Stimulated activated CD4-positive, alpha-beta T cell treated with anti-CD3 and anti-CD28 coated beads, TNF-alpha, amount 100 ng/mL, for 24 hours (primary cell): ENCODE data around the gene GLTPD2.

ENCODE experiments used
- DNase-seq, 3 experiments: peaks; one replicate each; pipeline ENCODE4 v3.0.0-alpha.2; 2020; ENCODE audit warnings: low read depth in 3 of 3

The GLTPD2 gene

GRCh38 chr17:4788807-4789700 is at the start of gene GLTPD2:
GLTPD2 (plus strand) TSS chr17:4788964; CDS start chr17:4789012, 48 bp downstream.
- DNase-seq = no peak

- DNase-seq = peak in 1 of 3 experiments; percentile 48
Observed at GRCh38 chr17:4739122-4740024, 49.4 kb upstream of the GLTPD2 start, which contains the start of the genes CXCL16 and ZMYND15. CXCL16 (minus strand) TSS chr17:4739928; CDS start chr17:4739339, 589 bp downstream. ZMYND15 (plus strand) TSS chr17:4739833; CDS start chr17:4740549, 716 bp downstream.

DNA sequence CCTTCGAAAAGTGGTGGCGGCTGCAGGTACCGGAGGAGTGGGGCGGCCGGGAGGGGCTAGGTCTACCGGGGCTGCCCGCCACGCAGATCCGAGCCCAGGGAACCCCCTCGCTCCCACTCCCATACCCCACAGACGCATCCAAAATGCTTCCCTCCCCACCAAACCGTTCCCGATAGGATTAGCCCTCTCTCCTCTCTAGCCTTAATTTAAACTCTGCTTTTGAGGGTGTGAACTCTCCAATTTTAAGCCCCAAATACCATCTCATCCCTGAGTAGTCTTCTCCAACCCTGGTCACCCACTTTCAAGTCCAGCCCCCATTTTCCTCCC is 48.8 kb upstream of the GLTPD2 start:
- DNase-seq = no peak

GRCh38 chr17:4740584-4740983 is 48.2 kb upstream of the GLTPD2 start:
- DNase-seq = no peak

DNA sequence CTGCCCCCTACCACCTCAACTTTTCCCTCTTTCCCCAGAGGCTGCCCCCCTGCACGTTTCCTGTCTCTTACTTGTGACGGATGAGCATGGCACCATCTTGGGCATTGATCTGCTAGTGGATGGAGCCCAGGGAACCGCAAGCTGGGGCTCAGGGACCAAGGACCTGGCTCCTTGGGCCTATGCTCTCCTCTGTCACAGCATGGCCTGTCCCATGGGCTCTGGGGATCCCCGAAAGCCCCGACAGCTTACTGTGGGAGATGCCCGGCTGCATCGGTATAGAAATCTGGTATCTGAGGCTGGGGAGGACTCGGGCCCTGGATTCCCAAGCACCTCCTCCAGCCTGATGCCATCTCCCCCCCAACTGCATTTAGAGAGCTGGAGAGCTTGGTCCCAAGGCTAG is 47.2 kb upstream of the GLTPD2 start:
- no peak for DNase-seq

- no peak for DNase-seq
Observed at GRCh38 chr17:4742133-4742532, 46.6 kb upstream of the GLTPD2 start.

- no peak for DNase-seq
Observed at GRCh38 chr17:4742629-4743028, 46.1 kb upstream of the GLTPD2 start.

- DNase-seq = no peak
Observed at GRCh38 chr17:4743216-4743615, 45.5 kb upstream of the GLTPD2 start.

DNA sequence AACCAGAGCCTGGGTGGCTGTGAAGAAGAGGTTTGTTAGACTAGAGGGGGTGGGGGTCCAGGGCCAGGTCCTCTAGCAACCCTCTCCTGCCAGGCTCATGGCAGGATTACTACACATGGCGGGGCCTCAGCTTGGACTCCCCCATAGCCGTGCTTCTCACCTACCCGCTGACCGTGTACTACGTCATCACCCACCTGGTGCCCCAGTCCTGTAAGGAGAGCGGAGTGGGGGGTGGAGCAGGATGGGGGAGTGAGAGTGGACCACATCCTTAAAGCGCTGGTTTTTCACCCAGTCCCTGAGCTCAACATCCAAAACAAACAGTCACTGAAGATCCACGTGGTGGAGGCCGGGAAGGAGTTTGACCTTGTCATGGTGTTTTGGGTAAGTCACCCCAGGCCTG is 44.9 kb upstream of the GLTPD2 start:
- DNase-seq = no peak

GRCh38 chr17:4744999-4745969 is 43.5 kb upstream of the GLTPD2 start:
- no peak for DNase-seq

DNA sequence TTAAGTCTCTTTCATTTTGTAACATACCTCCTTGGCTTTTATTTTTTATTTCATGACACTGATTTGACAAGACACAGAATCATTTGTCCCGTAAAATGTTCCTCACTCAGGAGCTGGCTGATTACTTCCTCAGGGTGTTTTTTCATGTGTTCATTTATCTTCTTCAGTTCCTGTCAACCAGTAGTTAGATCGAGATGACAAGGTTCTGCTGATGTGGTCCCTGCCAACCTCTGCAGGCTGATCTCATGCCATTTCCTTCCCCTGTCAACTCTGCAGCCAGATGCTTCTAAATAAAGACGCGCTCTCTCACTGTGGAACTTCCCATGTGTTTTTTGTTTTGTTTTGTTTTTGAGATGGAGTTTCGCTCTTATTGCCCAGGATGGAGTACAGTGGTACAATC is 40.9 kb upstream of the GLTPD2 start:
- no peak for DNase-seq

- DNase-seq = no peak
Observed at GRCh38 chr17:4748686-4749085, 40.1 kb upstream of the GLTPD2 start.

DNA sequence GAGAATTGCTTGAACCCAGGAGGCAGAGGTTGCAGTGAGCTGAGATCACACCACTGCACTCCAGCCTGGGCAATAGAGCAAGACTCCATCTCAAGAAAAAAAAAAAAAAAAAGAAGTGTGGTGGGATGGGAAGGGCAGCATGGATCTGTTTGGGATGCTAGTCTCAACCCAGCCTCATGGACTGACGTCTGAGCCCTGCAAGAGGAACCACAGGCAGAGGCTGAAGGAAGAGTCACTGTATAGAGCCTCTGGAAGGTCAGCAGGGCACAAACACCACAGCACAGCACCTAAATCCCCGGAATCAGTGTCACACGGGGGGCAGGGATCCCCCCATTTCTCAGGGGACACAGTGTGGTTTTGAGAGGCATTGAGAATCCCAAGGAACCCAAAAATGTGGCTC is 38.2 kb upstream of the GLTPD2 start:
- DNase-seq = no peak

- DNase-seq = no peak
Observed at GRCh38 chr17:4751932-4752331, 36.8 kb upstream of the GLTPD2 start.

DNA sequence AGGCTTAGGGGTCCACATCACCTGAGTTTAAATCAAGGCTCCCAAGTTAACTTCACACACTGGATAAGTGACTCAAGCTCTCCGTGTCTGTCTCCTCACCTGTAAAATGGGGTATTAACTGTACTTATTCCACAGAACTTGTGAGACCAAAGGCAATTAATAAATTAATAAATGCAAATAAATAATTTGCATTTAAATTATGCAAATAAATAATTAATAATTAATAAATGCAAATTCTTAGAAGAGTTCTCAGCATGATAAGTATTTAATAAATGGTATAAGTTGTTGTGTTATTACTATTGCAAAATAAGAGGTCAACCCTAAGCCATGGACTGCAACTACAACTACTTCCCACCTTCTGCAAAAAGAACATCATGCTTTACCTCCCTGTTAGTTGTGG is 35.4 kb upstream of the GLTPD2 start:
- no peak for DNase-seq

- no peak for DNase-seq
Observed at GRCh38 chr17:4759776-4760236, 29.0 kb upstream of the GLTPD2 start.

- DNase-seq = no peak
Observed at GRCh38 chr17:4764595-4764994, 24.2 kb upstream of the GLTPD2 start.

GRCh38 chr17:4766201-4766600 is 22.6 kb upstream of the GLTPD2 start:
- no peak for DNase-seq

GRCh38 chr17:4766723-4767122 is 22.0 kb upstream of the GLTPD2 start:
- no peak for DNase-seq

DNA sequence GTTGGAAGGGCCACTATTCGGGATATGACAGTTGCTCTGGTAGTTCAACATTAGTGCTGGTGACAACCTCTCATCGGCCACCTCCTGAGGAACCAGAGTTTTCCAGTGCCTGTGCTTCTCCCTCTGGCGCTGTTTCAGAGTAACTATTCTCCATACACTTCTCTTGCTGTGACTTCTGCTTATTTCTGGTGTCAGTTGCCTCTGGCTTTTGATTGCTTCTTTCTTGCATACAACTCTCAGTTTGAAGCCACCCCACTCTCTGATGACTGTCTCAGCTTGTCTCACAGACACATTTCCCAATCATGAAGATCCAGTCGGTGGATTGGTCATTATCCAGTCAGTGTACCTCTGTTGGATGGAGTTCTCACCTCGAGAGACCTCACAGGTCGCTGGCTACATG is 20.5 kb upstream of the GLTPD2 start:
- DNase-seq = no peak

- no peak for DNase-seq
Observed at GRCh38 chr17:4769628-4770027, 19.1 kb upstream of the GLTPD2 start.
